Cardiac ventricle fibroblast (primary cell): ENCODE results near the gene CNPY2. TPM values are rescaled to one million over a fixed set of nuclear protein-coding genes. Genes with fewer than 3 reads are reported as not detected.

Experiments
- total RNA-seq: library from RNA; depleted of rRNA; stranded (reverse); fragments of >200 nt; gene quantifications from 2 replicates; pipeline ENCODE4 v1.2.3, GENCODE V29; 2015

CNPY2 gene
- 85.4 and 89.3 TPM in 2 replicates for total RNA-seq

GRCh38 chr12:56315622-56316473, at the start of gene CNPY2:
TSS of gene CNPY2 (minus strand) at chr12:56315988. CDS start at chr12:56315217, 771 bp downstream.

GRCh38 chr12:56362130-56363059, 46.6 kb upstream of the CNPY2 start, which contains the start of gene APOF:
TSS of gene APOF (minus strand) at chr12:56362857. CDS start at chr12:56362745, 112 bp downstream.

GRCh38 chr12:56359851-56360767, 44.3 kb upstream of the CNPY2 start, which contains the start of gene STAT2:
TSS of gene STAT2 (minus strand) at chr12:56360107. CDS start at chr12:56356571, 3,536 bp downstream.

GRCh38 chr12:56338308-56339157, 22.7 kb upstream of the CNPY2 start, which contains the start of gene IL23A:
TSS of gene IL23A (plus strand) at chr12:56338884. CDS start at chr12:56339045, 161 bp downstream.

GRCh38 chr12:56333679-56334489, 18.1 kb upstream of the CNPY2 start, which contains the start of gene PAN2:
TSS of gene PAN2 (minus strand) at chr12:56334000. CDS start at chr12:56333094, 906 bp downstream.

GRCh38 chr12:56299853-56300643, 15.7 kb downstream of the CNPY2 start, which contains the start of gene CS:
TSS of gene CS (minus strand) at chr12:56300330. CDS start at chr12:56300201, 129 bp downstream.

GRCh38 chr12:56266693-56267442, 48.9 kb downstream of the CNPY2 start, which contains the start of gene COQ10A:
TSS of gene COQ10A (plus strand) at chr12:56266942. CDS start at chr12:56267119, 177 bp downstream.

Other genes with a start within 250 kb of the CNPY2 start
- 0.39 TPM in 1 of 2 replicates, not detected in the other for gene ERBB3, start 235.8 kb downstream of the CNPY2 start, total RNA-seq
- gene PA2G4, start 211.4 kb downstream of the CNPY2 start, total RNA-seq, result 72.1 and 74.9 TPM in 2 replicates
- 2,429 and 4,110 TPM in 2 replicates for gene RPL41, start 199.4 kb downstream of the CNPY2 start, total RNA-seq
- gene ZC3H10, start 197.7 kb downstream of the CNPY2 start, total RNA-seq, result 3.8 and 4.0 TPM in 2 replicates
- 112 and 122 TPM in 2 replicates for gene ESYT1, start 187.7 kb downstream of the CNPY2 start, total RNA-seq
- gene MYL6B, start 163.4 kb downstream of the CNPY2 start, total RNA-seq, result 52.9 and 103 TPM in 2 replicates
- gene MYL6, start 157.6 kb downstream of the CNPY2 start, total RNA-seq, result 1,038 TPM in 2 replicates
- 51.1 and 58.5 TPM in 2 replicates for gene SMARCC2, start 126.5 kb downstream of the CNPY2 start, total RNA-seq
- 45.1 and 58.2 TPM in 2 replicates for gene RNF41, start 94.1 kb downstream of the CNPY2 start, total RNA-seq
- gene NABP2, start 91.6 kb downstream of the CNPY2 start, total RNA-seq, result 20.4 and 24.1 TPM in 2 replicates
- gene SLC39A5, start 85.9 kb downstream of the CNPY2 start, total RNA-seq, result not detected in 2 replicates
- gene ANKRD52, start 57.6 kb downstream of the CNPY2 start, total RNA-seq, result 15.5 and 20.8 TPM in 2 replicates
- gene COQ10A, start 49.0 kb downstream of the CNPY2 start, total RNA-seq, result 7.2 and 7.4 TPM in 2 replicates
- gene CS, start 15.7 kb downstream of the CNPY2 start, total RNA-seq, result 74.3 and 82.7 TPM in 2 replicates
- gene PAN2, start 18.0 kb upstream of the CNPY2 start, total RNA-seq, result 15.5 and 15.9 TPM in 2 replicates
- not detected in 2 replicates for gene IL23A, start 22.9 kb upstream of the CNPY2 start, total RNA-seq
- 139 and 194 TPM in 2 replicates for gene STAT2, start 44.1 kb upstream of the CNPY2 start, total RNA-seq
- not detected in 2 replicates for gene APOF, start 46.9 kb upstream of the CNPY2 start, total RNA-seq
- 3.6 and 3.9 TPM in 2 replicates for gene TIMELESS, start 133.4 kb upstream of the CNPY2 start, total RNA-seq
- gene MIP, start 138.7 kb upstream of the CNPY2 start, total RNA-seq, result not detected in 2 replicates
- 0.98 and 1.2 TPM in 2 replicates for gene SPRYD4, start 152.6 kb upstream of the CNPY2 start, total RNA-seq
- not detected in 2 replicates for gene GLS2, start 172.2 kb upstream of the CNPY2 start, total RNA-seq
- gene RBMS2, start 205.8 kb upstream of the CNPY2 start, total RNA-seq, result 14.8 and 20.3 TPM in 2 replicates